ENCODE results near the gene RNF130.
"Not testable (repeated sequence)": the region's sequence is repeated elsewhere in the genome, so short reads cannot be mapped to it uniquely, and the experiment has no call there.

The RNF130 gene

GRCh38 chr5:180008433-180008832 is 63.1 kb downstream of the RNF130 start:
- Histone ChIP-seq H3K36me3 (peaks cover 35% of the 10 kb centered on the region), H3K4me2 (peak overlapping the region; percentile 87), H3K27ac (peak overlapping the region; percentile 94), H3K9me3 (peaks cover 11% of the 10 kb centered on the region), H3K4me1 (peaks cover 65% of the 10 kb centered on the region), H4K20me1 (no peaks in the 10 kb centered on the region), H3K9ac (peak overlapping the region; percentile 77), H3K4me3 (peak overlapping the region; percentile 38; the same call in 1 of the 2 replicates), H3K27me3 (no peaks in the 10 kb centered on the region)
- no peak for TF ChIP-seq Cebpa-rat (IDR thresholded peaks at IDR 0.05)

- H3K4me2 ChIP-seq = peak overlapping the region; percentile 87
- H4K20me1 ChIP-seq = no peaks in the 10 kb centered on the region
- H3K36me3 ChIP-seq = peaks cover 35% of the 10 kb centered on the region
- H3K9ac ChIP-seq = peak overlapping the region; percentile 77
- H3K27me3 ChIP-seq = no peaks in the 10 kb centered on the region
- peak overlapping the region; percentile 94 for H3K27ac ChIP-seq
- peaks cover 68% of the 10 kb centered on the region for H3K4me1 ChIP-seq
- no peak for TF ChIP-seq Cebpa-rat (IDR thresholded peaks at IDR 0.05)
- H3K9me3 ChIP-seq = peaks cover 11% of the 10 kb centered on the region
- H3K4me3 ChIP-seq = peak overlapping the region; percentile 38; the same call in 1 of the 2 replicates
Observed at GRCh38 chr5:180007582-180007981, 64.0 kb downstream of the RNF130 start.

GRCh38 chr5:180006141-180006540 is 65.4 kb downstream of the RNF130 start:
- Histone ChIP-seq H3K27me3 (no peaks in the 10 kb centered on the region), H3K27ac (peak overlapping the region; percentile 94), H3K36me3 (peaks cover 35% of the 10 kb centered on the region), H3K4me1 (peaks cover 73% of the 10 kb centered on the region), H3K9ac (no peak overlapping the region), H3K4me3 (no peak overlapping the region), H3K4me2 (peak overlapping the region; percentile 87), H4K20me1 (no peaks in the 10 kb centered on the region), H3K9me3 (peaks cover 20% of the 10 kb centered on the region)
- no peak for TF ChIP-seq Cebpa-rat (IDR thresholded peaks at IDR 0.05)

GRCh38 chr5:180003127-180003526 is 68.4 kb downstream of the RNF130 start:
- peaks cover 58% of the 10 kb centered on the region for H3K4me1 ChIP-seq
- H3K27me3 ChIP-seq = no peaks in the 10 kb centered on the region
- H3K27ac ChIP-seq = no peak overlapping the region
- H3K4me3 ChIP-seq = no peak overlapping the region
- TF ChIP-seq Cebpa-rat (IDR thresholded peaks at IDR 0.05) = no peak
- no peak overlapping the region for H3K9ac ChIP-seq
- H3K4me2 ChIP-seq = no peak overlapping the region
- H4K20me1 ChIP-seq = no peaks in the 10 kb centered on the region
- H3K36me3 ChIP-seq = peaks cover 49% of the 10 kb centered on the region
- H3K9me3 ChIP-seq = peaks cover 37% of the 10 kb centered on the region

DNA sequence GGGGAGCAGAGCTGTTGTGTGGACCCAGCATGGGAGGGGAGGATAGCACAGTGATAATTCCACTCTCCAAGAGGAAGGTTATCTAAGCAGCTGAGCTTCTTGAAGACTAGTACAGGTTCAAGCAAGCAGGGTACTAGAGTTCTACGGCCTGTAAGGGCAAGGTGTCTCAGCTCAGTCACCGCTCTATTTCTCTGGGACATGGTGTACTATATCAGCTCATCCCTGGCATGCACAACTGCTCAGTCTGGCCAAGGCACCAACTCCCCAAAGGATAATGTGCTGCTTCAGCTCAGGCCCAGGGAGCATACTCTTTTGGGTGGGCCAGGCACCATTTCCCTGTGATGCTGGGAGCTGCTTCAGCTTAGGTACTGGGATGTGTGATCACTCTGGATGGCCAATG is 69.8 kb downstream of the RNF130 start:
- no peak for TF ChIP-seq Cebpa-rat (IDR thresholded peaks at IDR 0.05)
- Histone ChIP-seq H3K4me2 (no peak overlapping the region), H3K27me3 (no peaks in the 10 kb centered on the region), H4K20me1 (no peaks in the 10 kb centered on the region), H3K4me3 (no peak overlapping the region), H3K9ac (no peak overlapping the region), H3K27ac (no peak overlapping the region), H3K9me3 (peaks cover 51% of the 10 kb centered on the region), H3K36me3 (peaks cover 62% of the 10 kb centered on the region), H3K4me1 (peaks cover 44% of the 10 kb centered on the region)

DNA sequence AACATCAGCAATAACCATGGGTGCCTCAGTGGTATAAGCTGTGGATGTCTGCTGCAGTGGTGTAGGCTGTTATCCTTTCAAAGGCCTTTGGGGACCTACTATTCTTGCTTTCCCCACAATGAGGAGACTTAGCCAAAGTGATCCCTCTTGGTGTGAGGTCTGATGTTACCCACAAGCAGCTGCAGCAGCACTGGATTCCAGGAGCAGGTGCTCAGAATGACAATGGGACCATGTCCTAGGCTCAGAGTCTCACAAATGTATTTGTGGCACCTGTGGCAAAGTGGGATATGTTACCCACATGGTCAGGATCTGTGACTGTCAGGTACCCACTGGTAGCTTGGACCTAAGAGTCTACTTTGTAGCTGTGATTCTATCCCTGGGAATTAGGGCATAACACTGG is 70.4 kb downstream of the RNF130 start:
- no peak for TF ChIP-seq Cebpa-rat (IDR thresholded peaks at IDR 0.05)
- Histone ChIP-seq H3K4me1 (peaks cover 38% of the 10 kb centered on the region), H4K20me1 (no peaks in the 10 kb centered on the region), H3K27me3 (no peaks in the 10 kb centered on the region), H3K4me3 (no peak overlapping the region), H3K27ac (no peak overlapping the region), H3K9ac (no peak overlapping the region), H3K9me3 (peaks cover 57% of the 10 kb centered on the region), H3K36me3 (peaks cover 68% of the 10 kb centered on the region), H3K4me2 (no peak overlapping the region)

- Histone ChIP-seq H3K27ac (no peak overlapping the region), H3K9ac (no peak overlapping the region)
- TF ChIP-seq Cebpa-rat (IDR thresholded peaks at IDR 0.05) = no peak
Observed at GRCh38 chr5:179998485-179998884, 73.1 kb downstream of the RNF130 start.

DNA sequence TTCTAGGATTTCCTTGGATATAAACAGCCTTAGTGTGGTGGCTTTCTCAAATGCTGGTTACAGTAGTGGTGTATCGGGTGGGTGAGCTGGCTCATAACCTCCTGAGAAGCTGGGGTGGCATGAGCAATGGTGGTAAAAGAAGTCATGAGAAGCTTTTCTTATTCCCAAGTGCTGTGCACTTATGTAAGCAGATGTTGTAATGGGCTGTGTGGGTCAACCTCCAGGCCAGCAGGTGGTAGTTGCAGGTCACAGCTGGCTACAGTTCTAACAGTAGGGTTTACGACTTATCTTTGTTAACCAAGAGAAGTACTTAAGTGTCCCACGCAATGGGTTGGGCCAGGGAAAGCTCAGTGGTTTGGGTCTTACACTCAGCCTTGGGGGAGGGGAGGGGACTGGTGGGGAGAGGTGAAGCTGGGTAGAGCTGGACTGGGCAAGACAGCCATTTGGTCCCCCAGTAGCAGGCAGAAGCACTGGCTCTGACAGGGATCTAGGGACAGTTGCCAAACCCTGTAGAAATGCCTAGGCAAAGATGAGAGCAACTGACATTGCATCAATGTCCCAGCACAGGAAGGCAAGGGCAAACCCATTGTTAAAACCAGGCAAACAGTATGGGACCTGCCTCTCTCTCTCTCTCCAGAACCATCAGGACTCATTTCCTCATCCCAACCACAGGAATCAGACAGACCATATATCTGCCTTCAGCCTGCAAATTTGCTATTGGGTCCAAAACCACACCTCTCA is 76.8 kb downstream of the RNF130 start:
- Histone ChIP-seq H3K36me3 (peaks cover 74% of the 10 kb centered on the region), H3K9ac (no peak overlapping the region), H3K9me3 (peaks cover 82% of the 10 kb centered on the region), H3K27me3 (no peaks in the 10 kb centered on the region), H4K20me1 (no peaks in the 10 kb centered on the region), H3K4me2 (no peak overlapping the region), H3K27ac (no peak overlapping the region), H3K4me1 (no peaks in the 10 kb centered on the region), H3K4me3 (no peak overlapping the region)
- TF ChIP-seq Cebpa-rat (IDR thresholded peaks at IDR 0.05) = no peak

More at GRCh38 chr5:179998485-179998884, 73.1 kb downstream of the RNF130 start:
- Histone ChIP-seq H3K4me2 (no peak overlapping the region), H3K36me3 (peaks cover 85% of the 10 kb centered on the region), H3K9me3 (peaks cover 81% of the 10 kb centered on the region), H3K4me3 (no peak overlapping the region), H3K4me1 (peaks cover 11% of the 10 kb centered on the region), H3K27me3 (no peaks in the 10 kb centered on the region), H4K20me1 (no peaks in the 10 kb centered on the region)

GRCh38 chr5:179992855-179993254 is 78.7 kb downstream of the RNF130 start:
- not testable (repeated sequence) for H3K4me1 ChIP-seq, H3K4me2 ChIP-seq, H3K9ac ChIP-seq, H4K20me1 ChIP-seq, H3K27ac ChIP-seq, H3K27me3 ChIP-seq, H3K4me3 ChIP-seq
- Histone ChIP-seq H3K36me3 (peaks cover 64% of the 10 kb centered on the region), H3K9me3 (peaks cover 66% of the 10 kb centered on the region)

GRCh38 chr5:179991106-179991505 is 80.5 kb downstream of the RNF130 start:
- Histone ChIP-seq H3K9me3 (peaks cover 49% of the 10 kb centered on the region), H3K36me3 (peaks cover 47% of the 10 kb centered on the region), H3K9ac (no peak overlapping the region), H3K27ac (no peak overlapping the region), H3K4me3 (no peak overlapping the region), H3K4me2 (no peak overlapping the region), H3K4me1 (no peaks in the 10 kb centered on the region), H3K27me3 (no peaks in the 10 kb centered on the region), H4K20me1 (no peaks in the 10 kb centered on the region)
- TF ChIP-seq Cebpa-rat (IDR thresholded peaks at IDR 0.05) = no peak

- not testable (repeated sequence) for H4K20me1 ChIP-seq, H3K27ac ChIP-seq, H3K27me3 ChIP-seq, H3K9ac ChIP-seq, H3K4me2 ChIP-seq, H3K4me1 ChIP-seq, H3K4me3 ChIP-seq
- peaks cover 43% of the 10 kb centered on the region for H3K36me3 ChIP-seq
- peaks cover 44% of the 10 kb centered on the region for H3K9me3 ChIP-seq
Observed at GRCh38 chr5:179990525-179990924, 81.0 kb downstream of the RNF130 start.

All from BLaER1 (cell line).